Measurements from ENCODE around the gene BMP5.

Gene BMP5

DNA sequence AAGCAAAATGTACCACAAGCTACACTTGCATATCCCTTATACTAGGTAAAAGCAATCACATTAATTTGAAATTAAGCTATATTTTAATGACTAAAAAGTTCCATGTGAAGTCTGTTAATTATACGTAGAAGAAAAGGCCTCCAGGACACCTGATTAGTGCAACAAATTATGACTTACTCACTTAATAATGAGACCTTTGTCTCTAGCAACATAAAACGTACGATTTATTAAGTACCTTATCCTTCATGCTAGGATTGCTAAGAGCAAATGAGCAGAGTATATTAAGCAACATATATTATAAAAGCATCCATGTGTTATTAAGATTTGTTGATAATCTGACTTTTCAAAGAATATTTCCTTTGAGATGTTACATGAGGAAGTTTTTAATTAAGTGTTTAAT, 2.5 kb downstream of the BMP5 start:
- DNase-seq (ENCODE audit: low spot score): peak; percentile 15

DNA sequence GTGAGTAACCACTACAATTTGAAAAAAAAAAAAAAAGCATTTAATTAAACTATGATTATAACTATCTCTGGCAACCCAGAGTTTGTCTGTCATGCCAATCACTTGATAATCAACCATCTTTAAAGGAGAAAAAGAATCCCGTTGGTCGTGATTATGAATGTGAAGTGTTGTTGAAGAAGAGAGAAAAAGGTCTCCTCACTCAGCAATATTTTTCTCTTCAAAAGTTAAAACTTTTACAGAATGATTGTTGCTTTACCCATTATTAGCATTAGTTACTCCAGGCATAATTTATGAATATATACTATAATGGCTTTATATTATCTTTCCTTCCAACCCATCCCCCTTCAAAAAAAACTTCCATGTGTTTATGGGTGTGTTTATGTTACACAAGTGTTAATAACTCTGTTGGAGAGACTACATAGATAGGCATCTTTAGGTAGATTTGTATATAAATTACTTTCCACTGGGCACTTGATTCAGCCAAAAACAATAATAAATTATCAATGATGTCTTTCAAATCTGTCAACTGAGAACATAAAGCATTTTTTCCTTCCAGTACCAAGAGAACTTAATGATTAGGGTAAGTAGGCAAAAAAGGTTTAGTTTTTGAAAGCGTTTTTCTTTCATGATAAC, 5.1 kb downstream of the BMP5 start:
- DNase-seq (ENCODE audit: low spot score): peak; percentile 11

DNA sequence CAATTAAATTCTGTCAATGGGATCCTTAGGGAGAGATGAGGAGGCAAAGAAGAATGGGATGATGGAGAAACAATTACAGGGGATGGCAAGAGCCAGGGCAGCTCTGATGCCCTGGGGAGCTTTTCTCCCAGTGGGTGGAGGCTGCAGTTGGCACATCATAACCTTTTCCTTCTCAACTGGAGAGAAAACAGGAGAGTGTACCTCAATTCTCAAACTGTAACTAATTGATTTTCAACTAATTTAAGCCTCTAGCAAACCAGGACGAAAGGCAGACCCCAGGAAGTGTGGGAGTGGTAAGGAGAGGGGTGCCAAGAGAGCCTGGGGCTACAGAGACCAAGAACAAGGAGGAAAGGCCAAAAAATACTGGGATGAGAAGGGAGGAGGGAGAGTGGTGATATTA, 5.7 kb downstream of the BMP5 start:
- DNase-seq (ENCODE audit: low spot score): peak; percentile 13

- DNase-seq (ENCODE audit: low spot score): peak; percentile 97
Observed at GRCh38 chr6:55868771-55869479, 6.5 kb downstream of the BMP5 start.

- DNase-seq (ENCODE audit: low spot score): no peak
Observed at GRCh38 chr6:55868176-55868575, 7.2 kb downstream of the BMP5 start.

- DNase-seq (ENCODE audit: low spot score): peak; percentile 59
Observed at GRCh38 chr6:55866128-55866527, 9.3 kb downstream of the BMP5 start.

DNA sequence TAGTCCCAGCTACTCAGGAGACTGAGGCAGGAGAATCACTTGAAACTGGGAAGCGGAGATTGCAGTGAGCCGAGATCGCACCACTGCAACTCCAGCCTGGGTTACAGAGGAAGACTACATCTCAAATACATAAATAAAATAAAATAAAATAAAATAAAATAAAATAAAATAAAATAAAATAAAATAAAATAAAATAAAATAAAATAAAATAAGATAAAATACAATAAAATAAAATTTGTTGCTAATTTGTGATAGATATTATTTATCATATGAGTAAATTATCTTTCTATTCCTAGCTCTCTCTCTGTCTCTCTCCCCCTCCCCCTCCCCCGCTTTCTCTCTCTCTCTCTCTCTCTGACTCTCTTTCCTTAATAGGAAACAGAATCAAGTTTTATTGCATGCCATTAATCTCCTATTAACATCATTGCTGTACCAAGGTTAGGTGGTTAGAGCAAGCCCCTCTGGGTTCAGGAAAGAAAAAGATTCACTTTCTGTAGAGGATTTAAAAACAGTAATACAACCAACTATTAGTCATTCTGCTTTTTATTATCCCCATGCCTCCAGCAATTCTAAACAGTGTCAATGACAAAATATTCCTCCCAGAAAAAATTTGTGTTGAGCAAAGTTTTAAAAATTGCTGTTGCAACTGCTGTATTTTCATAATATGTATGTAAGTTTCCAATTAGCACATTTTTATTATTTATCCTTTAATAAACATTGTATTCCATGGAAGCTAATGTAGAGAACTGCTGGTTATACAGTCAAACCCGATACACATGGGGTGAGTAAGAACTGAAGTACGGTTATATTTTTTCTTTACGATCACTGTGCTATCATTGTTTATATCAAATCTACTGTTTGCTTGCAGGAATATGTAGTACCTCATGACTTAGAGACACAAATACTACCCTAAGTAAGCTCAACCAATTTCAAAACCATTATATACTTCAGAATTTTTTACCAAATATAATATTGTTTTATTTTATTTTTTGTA, 22.1 kb downstream of the BMP5 start:
- DNase-seq (ENCODE audit: low spot score): no peak

- DNase-seq (ENCODE audit: low spot score): peak; percentile 39
Observed at GRCh38 chr6:55841341-55841740, 34.0 kb downstream of the BMP5 start.

DNA sequence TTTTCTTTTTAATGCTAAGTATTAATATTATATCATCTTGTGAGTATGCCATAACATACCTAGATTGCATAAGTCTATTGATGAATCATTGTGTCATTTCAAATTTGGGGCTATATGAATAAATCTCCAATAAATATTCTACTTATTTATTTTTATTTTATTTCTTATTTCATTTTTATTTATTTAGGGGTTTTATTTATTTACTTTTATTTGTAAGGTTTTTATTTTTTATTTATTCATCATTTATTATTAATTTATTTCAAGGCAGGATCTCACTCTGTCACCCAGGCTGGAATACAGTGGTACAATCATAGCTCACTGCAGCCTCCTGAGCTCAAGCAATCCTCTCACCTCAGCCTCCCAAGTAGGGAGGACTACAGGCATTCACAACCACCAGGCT, 36.3 kb downstream of the BMP5 start:
- DNase-seq (ENCODE audit: low spot score): no peak

- no peak for DNase-seq (ENCODE audit: low spot score)
Observed at GRCh38 chr6:55836945-55837344, 38.4 kb downstream of the BMP5 start.

- DNase-seq (ENCODE audit: low spot score): no peak
Observed at GRCh38 chr6:55836481-55836880, 38.9 kb downstream of the BMP5 start.

- DNase-seq (ENCODE audit: low spot score): no peak
Observed at GRCh38 chr6:55835220-55835619, 40.2 kb downstream of the BMP5 start.

DNA sequence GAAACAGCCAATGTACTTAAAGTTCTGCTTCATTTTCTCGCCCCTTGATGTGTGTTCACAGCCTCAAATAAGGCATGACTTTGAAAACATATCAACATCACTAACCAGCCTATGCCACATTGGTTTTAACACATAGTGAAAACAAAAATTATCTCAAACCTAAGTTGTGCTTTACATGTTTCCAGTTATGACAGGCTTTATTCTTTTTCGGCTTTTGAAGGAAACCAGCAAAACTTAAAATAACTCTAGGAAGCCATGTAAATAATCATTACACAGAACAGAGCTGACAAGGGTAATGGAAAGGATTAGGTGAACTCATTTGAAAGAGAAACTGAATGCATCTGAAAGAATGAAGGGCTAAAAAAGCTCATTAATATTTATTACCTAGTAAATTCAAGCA, 42.1 kb downstream of the BMP5 start:
- no peak for DNase-seq (ENCODE audit: low spot score)

DNA sequence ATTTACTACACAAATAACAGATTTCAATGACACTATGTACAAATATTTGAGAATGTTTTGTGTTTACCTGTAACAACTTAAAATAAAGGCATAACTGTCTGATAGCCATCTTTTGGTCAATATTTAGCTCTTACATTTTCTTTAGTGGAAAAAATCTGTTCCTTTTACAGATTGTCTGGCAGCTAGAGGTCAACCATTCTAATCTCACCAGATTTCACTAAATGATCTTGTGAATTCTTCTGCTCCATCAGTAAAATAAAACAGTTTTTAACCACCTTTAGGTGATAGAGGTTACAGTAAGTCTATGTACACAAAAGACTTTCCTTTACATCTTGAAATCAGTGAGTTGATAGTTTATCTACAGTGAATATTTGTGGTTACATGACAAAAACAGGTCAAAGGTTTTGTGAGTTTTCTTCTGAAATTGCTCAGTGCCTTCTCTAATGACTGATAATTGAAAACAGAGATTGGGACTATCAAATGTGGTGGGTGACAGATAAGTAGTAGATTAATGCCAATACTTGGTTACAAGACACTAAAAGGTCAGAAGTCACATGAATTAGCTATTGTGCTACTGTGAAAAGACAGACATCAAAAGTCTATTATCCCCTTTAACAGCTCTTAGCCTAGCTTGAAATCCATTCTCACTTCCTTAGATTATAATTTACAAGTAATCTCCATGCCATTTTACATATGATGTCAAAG, 47.4 kb downstream of the BMP5 start:
- DNase-seq (ENCODE audit: low spot score): no peak

DNA sequence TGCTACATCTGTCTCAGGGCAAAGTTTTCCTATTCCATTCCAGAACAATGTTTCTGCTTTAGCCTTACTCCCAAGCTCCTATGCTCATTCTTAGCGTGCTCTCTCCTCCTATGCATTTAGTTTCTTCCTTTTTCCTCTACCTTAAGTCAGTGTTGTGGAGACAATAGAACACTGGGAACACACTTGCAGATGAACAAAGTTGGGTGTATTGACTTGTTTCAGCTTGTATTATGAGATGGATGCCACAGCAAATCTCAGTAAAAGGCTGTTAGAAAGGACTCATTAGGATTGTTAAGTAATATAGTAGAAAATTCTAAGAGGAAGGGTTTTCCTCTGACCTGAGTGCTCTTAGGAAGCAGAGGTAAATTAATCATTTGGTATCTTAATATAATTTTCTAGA, 48.4 kb downstream of the BMP5 start:
- DNase-seq (ENCODE audit: low spot score): no peak

DNA sequence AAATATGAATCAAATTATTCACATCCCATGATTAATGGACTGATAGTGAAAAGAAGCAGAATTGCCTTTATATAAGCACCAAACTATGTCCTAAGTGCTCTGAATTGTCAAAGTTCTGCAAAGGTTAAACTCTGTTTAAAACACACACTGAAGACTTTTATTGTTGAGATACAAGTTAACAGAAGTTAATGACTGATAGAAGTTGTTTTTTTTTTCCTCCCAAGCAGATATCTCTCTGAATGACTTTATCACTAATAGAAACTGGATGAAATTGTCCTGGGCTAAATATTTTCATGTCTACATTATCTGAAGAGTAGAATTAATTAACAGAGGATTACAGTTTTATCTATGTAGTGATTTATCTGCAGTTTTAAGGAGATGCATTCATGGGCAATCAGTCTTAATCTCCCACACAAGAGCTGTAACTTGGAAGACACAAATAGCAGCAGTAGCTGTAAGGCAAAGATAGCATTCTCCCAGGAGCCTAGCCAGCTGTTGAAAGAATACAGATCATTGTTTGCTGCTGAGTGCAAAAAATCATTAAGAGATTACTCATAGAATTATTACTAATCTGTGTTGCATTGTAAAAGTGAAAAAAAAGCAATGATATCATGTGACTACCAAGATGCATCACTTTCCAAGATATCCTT, 49.9 kb downstream of the BMP5 start:
- DNase-seq (ENCODE audit: low spot score): no peak

GRCh38 chr6:55822815-55823214, 52.6 kb downstream of the BMP5 start:
- DNase-seq (ENCODE audit: low spot score): peak; percentile 17

DNA sequence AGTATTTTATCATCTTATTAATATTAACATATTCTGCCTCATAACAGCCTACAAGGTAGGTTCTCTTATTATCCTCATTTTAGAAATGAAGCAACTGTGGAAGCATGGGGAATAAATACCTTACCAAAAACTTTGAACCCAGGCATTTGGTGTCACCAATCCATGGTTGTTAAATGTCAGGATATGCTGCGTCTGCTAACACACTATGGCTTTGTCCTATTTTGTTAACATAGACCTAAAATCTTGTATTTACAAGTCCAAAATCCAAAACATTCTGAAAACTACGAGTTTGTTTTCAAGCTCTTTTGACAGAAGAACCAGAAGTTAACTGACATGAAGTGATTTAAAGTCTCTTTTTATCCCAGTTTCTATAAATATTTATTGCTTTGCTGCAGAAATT, 53.4 kb downstream of the BMP5 start:
- no peak for DNase-seq (ENCODE audit: low spot score)

DNA sequence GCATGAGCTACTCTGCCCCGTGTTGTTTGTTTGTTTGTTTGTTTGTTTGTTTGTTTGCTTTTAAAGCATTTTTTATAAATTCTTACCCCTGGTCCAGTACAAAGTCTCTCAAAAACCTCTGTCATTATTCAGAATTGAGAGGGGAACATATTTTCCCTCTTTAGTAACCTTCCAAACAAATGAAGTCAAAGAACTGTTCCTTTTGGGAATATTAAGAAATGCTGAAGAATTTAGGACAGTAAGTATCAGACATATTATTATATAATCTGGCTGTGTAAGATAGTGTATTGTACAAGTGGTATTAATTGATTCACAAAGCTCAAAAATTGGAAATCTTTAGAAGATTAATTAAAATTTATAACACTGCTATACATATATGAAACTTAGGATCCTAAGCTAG, 54.7 kb downstream of the BMP5 start:
- DNase-seq (ENCODE audit: low spot score): no peak

DNA sequence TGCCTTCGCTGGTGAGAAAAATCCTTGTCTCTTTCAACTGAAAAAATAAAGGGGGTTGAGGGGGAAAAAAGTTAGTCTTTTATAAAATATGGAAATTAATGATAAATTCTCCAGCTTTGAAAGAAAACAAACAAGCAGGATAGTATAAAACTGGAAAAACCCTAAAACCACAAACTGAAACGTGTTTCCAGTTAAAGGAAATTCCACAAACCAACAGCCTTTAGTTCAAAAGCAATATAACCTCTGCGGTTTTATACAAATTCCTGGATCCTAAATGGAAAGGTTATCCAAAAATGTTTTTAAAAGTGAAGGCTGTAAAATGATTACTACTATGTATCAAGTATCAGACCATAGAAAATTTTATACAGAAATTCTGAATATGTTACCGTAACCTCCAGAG, 55.6 kb downstream of the BMP5 start:
- DNase-seq (ENCODE audit: low spot score): no peak

DNA sequence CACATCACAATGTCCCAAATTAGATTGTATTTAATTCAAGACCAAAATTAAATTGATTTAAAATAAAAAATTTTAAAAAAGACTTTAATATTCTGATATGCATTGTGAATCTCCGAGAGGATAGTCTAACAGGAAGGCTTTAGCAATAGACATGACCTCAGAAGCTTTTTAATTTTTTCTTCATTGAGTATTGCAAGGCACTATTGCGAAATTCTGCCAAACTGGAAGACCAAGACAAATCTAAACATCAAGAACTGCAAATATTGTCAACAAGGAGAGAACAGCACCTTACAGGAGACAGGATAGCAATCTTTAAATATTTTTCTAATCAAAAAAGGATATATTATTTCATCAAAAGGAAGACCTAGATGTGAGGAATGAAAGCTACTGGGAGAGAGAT, 56.9 kb downstream of the BMP5 start:
- DNase-seq (ENCODE audit: low spot score): no peak

DNA sequence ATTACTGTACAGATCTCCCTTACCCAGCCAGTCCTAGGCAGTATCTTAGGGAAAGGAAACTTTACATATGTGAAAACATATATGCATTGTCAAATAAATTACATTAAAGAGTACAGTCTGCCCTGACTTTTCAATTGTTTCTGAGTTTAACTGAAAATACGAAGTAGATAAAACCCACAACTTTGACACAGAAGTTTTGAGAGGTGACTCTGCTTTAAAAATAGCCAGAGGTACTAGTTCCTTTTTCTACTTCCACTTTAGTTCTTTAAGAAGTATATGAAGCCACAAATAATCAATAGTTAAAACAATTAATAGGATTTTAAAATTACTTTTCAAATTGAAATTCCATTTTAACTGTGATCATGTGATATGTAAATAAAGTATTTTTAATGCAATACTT, 62.9 kb downstream of the BMP5 start:
- DNase-seq (ENCODE audit: low spot score): no peak

Data from SW480 (cell line).